ENCODE measurements around the gene MIGA1.
"Not testable (repeated sequence)": the region's sequence is repeated elsewhere in the genome, so short reads cannot be mapped to it uniquely, and the experiment has no call there.

MIGA1 gene

GRCh38 chr1:77779529-77780281 is at the start of gene MIGA1:
Gene MIGA1 (plus strand): TSS chr1:77779649. CDS start chr1:77783253, 3,604 bp downstream.
- peak; percentile 91 for DNase-seq

- DNase-seq = no peak
Observed at GRCh38 chr1:77732090-77732489, 47.4 kb upstream of the MIGA1 start.

GRCh38 chr1:77739235-77739634 is 40.2 kb upstream of the MIGA1 start:
- DNase-seq = no peak

GRCh38 chr1:77741316-77741715 is 38.1 kb upstream of the MIGA1 start:
- no peak for DNase-seq

GRCh38 chr1:77742011-77742555 is 37.4 kb upstream of the MIGA1 start:
- DNase-seq = no peak

- DNase-seq = no peak
Observed at GRCh38 chr1:77744576-77744975, 34.9 kb upstream of the MIGA1 start.

- not testable (repeated sequence) for DNase-seq
Observed at GRCh38 chr1:77749489-77749888, 30.0 kb upstream of the MIGA1 start.

GRCh38 chr1:77756052-77756754 is 23.2 kb upstream of the MIGA1 start:
- no peak for DNase-seq

- no peak for DNase-seq
Observed at GRCh38 chr1:77757066-77757584, 22.3 kb upstream of the MIGA1 start.

GRCh38 chr1:77757603-77758002 is 21.8 kb upstream of the MIGA1 start:
- no peak for DNase-seq

GRCh38 chr1:77759071-77760028 is 20.1 kb upstream of the MIGA1 start, which contains the start of gene USP33:
Gene USP33 (minus strand): TSS chr1:77759852. CDS start chr1:77741697, 18,155 bp downstream.
- peak; percentile 96 for DNase-seq

- no peak for DNase-seq
Observed at GRCh38 chr1:77762072-77762476, 17.4 kb upstream of the MIGA1 start.

- DNase-seq = no peak
Observed at GRCh38 chr1:77768006-77768405, 11.4 kb upstream of the MIGA1 start.

- DNase-seq = no peak
Observed at GRCh38 chr1:77776007-77776700, 3.3 kb upstream of the MIGA1 start.

- DNase-seq = no peak
Observed at GRCh38 chr1:77781683-77782082, 2.2 kb downstream of the MIGA1 start.

- no peak for DNase-seq
Observed at GRCh38 chr1:77783141-77783540, 3.7 kb downstream of the MIGA1 start.

- not testable (repeated sequence) for DNase-seq
Observed at GRCh38 chr1:77786093-77786741, 6.8 kb downstream of the MIGA1 start.

GRCh38 chr1:77794550-77794949 is 15.1 kb downstream of the MIGA1 start:
- no peak for DNase-seq

- DNase-seq = no peak
Observed at GRCh38 chr1:77796695-77797405, 17.4 kb downstream of the MIGA1 start.

- no peak for DNase-seq
Observed at GRCh38 chr1:77797991-77798390, 18.5 kb downstream of the MIGA1 start.

GRCh38 chr1:77802026-77802425 is 22.6 kb downstream of the MIGA1 start:
- DNase-seq = no peak

Data from CD4-positive, alpha-beta T cell treated with Interleukin-17A for 4 hours (primary cell).